GM19023 (cell line): ENCODE data around the gene FLII.
"Not testable (repeated sequence)": the region's sequence is repeated elsewhere in the genome, so short reads cannot be mapped to it uniquely, and the experiment has no call there.

Source experiments
- ATAC-seq: cut with Tn5 transposase; IDR thresholded peaks from one replicate; pipeline ENCODE4 v1.9.1; 2021; ENCODE audit warnings: mild to moderate bottlenecking, moderate library complexity; ENCODE audit not compliant: unreplicated experiment

FLII gene

GRCh38 chr17:18258356-18259038 lies at the start of gene FLII:
Gene FLII (minus strand): TSS chr17:18258738. CDS start chr17:18258690, 48 bp downstream.
- ATAC-seq, result peak; percentile 29

DNA sequence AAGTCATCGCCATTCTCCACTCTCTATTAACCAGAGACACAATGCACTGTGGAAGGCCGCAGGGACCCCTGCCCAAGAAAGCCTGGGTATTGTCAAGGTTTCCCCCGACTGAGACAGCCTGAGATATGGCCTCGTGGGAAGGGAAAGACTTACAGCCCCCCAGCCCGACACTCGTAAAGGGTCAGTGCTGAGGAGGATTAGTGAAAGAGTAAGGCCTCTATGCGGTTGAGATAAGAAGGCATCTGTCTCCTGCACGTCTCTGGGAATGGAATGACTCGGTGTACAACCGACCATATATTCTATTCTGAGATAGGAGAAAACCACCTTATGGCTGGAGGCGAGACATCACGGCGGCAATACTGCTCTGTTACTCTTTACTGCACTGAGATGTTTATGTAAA lies 44.7 kb upstream of the FLII start:
- ATAC-seq, result not testable (repeated sequence)

DNA sequence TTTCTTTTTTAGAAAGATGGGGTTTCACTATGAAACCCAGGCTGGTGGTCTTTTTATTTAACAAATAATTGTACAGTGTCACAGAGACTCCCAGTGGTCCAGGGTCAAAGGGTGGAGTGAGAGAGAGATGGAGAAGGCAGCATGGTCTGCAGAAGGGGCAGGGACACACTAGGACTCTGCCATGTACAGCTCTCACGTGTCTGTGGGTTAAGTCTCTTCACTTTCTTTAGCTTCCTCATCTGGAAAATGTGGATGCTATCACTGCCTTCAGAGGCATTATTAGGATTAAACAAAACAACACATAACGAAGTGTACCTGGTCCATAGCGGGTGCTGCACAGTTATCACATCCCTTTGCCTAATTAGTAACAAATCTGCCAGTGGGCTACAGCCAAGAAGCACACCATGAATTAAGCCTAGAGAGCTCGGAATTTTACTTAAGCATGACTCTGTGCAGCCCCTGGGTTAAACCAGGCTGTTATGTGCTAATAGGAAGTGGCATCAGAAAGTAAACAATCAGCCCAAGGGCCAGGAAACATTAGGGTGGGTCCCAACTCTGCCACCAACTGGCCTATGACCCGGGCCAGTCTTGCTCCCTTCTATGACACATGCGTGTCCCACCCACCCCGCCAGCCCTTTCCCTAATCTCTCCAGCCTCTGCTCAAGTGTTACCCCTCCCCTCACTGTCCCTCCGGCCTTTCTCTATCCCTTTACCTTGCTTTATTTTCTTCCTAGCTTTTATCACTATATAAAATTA lies 42.4 kb upstream of the FLII start:
- no peak for ATAC-seq

GRCh38 chr17:18298061-18298460 lies 39.5 kb upstream of the FLII start:
- not testable (repeated sequence) for ATAC-seq

- ATAC-seq, result no peak
Measured at GRCh38 chr17:18291718-18292540, 33.4 kb upstream of the FLII start.

- ATAC-seq, result no peak
Measured at GRCh38 chr17:18285296-18285695, 26.8 kb upstream of the FLII start.

DNA sequence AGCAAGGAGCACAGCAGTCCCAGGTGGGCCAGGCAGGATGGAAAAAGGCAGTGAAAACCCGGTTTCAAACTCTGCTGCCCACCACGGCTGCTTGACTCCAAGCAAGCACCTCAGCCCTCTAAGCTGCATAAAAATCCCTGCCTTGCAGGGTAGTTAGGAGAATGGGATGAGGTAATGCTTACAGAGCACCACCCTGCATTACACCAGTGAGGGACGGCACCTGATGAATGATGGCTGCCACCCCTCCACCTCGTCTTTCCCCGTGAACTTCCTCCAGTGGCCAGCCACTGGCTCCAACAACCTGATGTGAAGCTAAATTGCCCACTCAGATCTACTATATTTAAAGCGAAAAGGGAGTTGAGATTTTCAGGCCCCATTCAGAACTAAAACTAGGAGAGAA lies 23.2 kb upstream of the FLII start:
- no peak for ATAC-seq

DNA sequence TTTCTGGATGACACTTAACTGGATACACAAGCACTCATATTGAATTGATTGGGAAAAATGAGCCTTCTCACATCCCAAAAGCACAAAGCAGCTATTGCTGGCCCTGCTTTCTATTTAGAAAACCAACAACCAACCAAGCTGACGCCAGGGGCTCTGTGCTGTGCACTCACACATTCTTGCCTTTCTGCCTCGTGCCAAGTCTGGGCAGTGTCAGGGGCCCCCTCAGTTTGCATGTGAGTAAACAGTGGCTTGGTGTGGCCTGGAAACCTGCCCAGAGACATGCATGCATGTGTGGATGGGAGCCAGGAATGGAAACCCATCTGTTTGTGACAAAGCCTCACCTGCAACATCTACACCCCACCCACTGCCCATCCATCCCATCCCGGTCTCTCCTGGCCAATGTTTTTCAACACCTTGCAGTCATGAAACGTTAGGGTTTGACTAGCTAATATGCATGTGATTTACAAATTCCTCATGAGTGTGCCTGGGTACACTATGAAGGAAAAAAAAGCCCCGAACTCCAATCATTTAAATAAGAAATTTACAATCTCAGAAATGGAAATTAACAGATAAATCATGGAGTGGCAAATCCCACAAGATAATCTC lies 22.3 kb upstream of the FLII start:
- ATAC-seq, result no peak

- ATAC-seq, result no peak
Measured at GRCh38 chr17:18280249-18280648, 21.7 kb upstream of the FLII start.

- no peak for ATAC-seq
Measured at GRCh38 chr17:18278867-18279266, 20.3 kb upstream of the FLII start.

- ATAC-seq, result no peak
Measured at GRCh38 chr17:18277076-18277475, 18.5 kb upstream of the FLII start.

- no peak for ATAC-seq
Measured at GRCh38 chr17:18270046-18270931, 11.8 kb upstream of the FLII start.

DNA sequence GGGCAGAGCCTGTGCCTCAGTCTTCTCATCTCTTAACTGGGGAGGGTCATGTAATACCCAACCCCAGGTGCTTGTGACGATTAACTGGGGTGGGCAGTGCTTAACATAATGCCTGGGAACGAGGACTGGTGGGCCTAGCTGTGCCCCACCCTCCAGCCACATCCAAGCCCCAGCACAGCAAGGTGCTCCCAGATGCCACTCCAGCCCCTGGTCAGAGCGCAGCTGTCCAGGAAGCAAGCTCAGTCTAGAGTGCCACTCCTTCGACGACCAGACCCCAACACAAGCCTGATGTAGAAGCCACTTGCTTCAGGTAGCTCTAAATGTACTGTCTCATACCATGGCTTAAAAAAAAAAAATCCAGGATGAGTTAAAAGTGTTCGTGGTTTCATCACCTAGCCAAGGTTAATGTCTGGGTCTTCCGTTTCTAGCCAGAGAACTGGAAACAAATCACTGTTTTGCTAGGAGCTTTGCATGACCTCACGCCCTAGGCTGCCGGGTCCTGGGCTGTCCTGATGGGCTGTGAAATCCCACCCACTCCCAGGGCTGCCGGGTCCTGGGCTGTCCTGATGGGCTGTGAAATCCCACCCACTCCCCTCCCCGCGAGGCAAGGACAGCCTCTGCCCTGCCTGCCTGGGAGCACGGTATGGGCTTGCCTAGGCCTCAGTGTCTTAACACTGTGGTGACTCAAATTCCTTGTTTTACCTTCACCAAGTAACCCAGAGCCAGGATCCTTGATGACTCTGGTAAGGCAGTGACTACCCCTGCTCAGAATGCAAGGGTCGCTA lies 9.6 kb upstream of the FLII start:
- no peak for ATAC-seq

DNA sequence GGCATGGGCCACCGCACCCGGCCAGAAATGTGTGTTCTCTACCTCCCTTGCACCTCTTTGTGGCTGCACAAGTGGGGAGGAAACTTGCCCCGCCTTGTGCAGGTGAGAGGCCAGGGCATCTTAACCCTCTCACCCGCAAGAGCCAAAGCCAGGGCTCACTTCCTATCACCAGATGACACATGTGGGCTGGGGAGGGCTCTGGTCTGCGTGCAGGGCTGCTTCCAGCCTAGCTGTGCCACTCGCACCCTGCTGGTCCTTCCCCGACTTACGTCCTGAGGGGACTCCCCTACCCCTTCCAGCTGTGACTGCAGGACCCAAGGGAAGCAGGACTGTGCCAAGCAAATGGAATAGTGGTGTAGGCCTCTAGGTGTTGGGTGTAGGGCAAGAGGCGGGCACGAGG lies 8.8 kb upstream of the FLII start:
- no peak for ATAC-seq

DNA sequence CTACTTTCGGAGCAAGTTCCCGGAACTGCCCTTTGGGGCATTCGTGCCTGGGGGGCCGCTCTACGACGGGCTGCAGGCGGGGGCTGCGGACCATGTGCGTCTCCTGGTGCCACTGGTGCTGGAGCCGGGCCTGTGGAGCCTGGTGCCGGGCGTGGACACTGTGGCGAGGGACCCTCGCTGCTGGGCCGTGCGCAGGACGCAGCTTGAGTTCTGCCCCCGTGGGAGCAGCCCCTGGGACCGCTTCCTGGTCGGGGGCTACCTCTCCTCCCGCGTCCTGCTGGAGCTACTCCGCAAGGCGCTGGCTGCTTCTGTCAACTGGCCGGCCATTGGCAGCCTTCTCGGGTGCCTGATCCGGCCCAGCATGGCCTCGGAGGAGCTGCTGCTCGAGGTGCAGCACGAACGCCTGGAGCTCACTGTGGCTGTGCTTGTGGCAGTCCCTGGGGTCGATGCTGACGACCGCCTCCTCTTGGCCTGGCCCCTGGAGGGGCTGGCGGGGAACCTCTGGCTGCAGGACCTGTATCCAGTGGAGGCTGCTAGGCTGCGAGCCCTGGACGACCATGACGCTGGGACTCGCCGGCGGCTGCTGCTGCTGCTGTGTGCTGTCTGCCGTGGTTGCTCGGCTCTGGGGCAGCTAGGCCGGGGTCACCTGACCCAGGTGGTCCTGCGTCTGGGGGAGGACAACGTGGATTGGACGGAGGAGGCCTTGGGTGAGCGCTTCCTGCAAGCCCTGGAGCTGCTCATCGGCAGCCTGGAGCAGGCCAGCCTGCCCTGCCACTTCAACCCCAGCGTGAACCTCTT lies 5.5 kb upstream of the FLII start:
- no peak for ATAC-seq

DNA sequence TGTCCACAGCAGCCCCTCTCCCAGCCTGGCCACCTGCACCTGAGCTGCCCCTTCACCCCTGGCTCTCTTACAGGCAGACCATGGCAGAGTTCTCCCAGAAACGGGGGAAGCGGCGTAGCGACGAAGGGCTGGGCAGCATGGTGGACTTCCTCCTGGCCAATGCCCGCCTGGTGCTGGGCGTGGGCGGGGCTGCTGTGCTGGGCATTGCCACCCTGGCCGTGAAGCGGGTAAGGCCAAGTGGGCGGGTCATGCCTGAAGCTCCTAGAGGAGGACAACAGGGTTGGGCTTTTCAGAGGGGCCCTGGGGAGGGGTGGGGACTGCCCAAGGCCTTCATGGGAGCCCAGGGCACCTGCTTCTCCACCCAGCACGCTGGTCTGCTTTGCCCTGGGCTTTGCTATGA lies 4.1 kb upstream of the FLII start:
- ATAC-seq, result no peak

DNA sequence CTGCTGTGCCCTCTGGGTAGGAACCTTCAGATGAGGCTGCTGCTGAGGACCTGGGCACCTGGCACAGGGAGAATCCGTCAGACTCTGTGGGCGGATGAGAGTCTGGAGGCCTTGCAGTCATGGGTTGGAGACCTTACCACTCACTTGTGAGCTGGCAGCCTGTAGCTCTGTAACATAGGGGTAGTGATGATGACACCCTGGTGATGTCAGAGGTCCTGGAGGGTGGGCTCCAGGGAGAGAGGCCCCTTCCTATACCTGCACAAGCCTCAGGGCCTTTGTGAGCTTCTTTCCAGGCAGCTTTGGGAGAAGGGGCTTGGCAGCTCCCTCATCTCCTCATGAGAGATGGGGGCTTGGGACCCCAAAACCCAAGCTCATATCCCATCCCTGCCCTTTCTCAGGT lies 3.6 kb upstream of the FLII start:
- ATAC-seq, result no peak

DNA sequence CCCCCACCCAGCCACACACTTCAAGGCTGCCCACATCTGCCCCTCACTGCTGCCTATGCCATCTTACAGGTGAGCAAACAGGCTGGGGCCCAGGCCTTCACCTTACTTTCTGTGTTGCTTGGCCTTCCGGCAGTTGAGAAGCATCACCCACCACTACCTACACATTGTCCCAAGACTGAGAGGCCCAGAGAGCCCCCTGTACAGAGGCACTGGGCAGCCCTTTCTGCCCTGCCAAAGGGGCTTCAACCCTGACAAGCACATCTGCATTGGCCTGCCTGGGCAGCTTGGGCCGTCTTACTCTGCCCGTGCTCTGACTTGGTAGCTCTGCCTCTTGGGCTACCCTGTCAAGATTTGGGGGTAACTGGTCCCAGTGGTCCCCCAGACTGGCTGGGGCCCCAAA lies 3.1 kb upstream of the FLII start:
- ATAC-seq, result no peak

DNA sequence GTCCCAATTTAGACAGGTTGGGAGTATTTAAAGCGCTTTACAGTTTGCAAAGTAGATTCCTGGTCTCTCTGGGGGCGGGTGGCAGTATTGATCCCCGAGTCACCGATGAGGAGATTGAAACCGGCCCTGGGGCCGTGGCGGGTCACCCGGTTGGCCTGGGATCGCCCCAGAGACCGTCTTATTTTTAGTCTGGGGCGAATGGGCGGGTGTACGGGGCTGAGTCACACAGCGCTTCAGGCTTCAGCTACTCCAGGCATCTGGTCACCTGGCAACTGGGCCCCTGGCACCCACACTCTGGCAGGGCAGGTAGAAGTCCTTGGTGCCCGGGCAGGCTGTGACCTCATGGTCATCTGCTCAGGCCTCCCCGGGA lies 2.6 kb upstream of the FLII start:
- ATAC-seq, result peak; percentile 3
